Measurements from ENCODE around the gene MRPL44. TPM values are rescaled to one million over a fixed set of nuclear protein-coding genes. Genes with fewer than 3 reads are reported as not detected.

Gene MRPL44
- total and polyA plus RNA-seq, 2 of the 8 experiments (the other 6 are each of a cell fraction or from before 2014, with no cell fraction given): 32.0 to 53.2 TPM

- no peak overlapping the region for H3K23ac ChIP-seq (ENCODE audit: insufficient read length)
- peaks cover 3 to 20% (median 13%) of the 10 kb centered on the region in 4 experiments; a peak in 7 of 8 replicates for H3K36me3 ChIP-seq (ENCODE audit: control insufficient read depth in 2 of 4, insufficient read depth in 4 of 4, low read length in 3 of 4)
- H3K27me3 ChIP-seq (replicated peaks in 1 of 4; ENCODE audit: control insufficient read depth in 3 of 4, extremely low read depth in 1 of 4, insufficient read depth in 3 of 4, low read length in 3 of 4): peaks cover 0 to 1% (median 0%) of the 10 kb centered on the region in 4 experiments; a peak in 1 of 7 replicates
- H3K14ac ChIP-seq (ENCODE audit: insufficient read length): no peak overlapping the region
- no peak overlapping the region for H3K56ac ChIP-seq (replicated peaks; ENCODE audit: insufficient read length, low read depth, low read length)
- no peak overlapping the region for H2BK120ac ChIP-seq (replicated peaks; ENCODE audit: low read depth, low read length)
- no peak overlapping the region for H3K4ac ChIP-seq (replicated peaks; ENCODE audit: insufficient read length, low read depth, low read length)
- no peaks in the 10 kb centered on the region for H3K79me2 ChIP-seq (ENCODE audit: control insufficient read depth in 1 of 2, insufficient read depth in 2 of 2, low read length in 2 of 2)
- H2BK12ac ChIP-seq (ENCODE audit: low read depth, low read length): no peak overlapping the region
- no peaks in the 10 kb centered on the region for H3K23me2 ChIP-seq (ENCODE audit: low read depth, low read length)
- H2BK15ac ChIP-seq (ENCODE audit: low read length): no peak overlapping the region
- FAIRE-seq (no peak), DNase-seq (ENCODE audit: low read depth in 1 of 2, low spot score in 2 of 2) (no peak)
- no peak overlapping the region for H3K4me2 ChIP-seq (ENCODE audit: insufficient read depth in 1 of 2, low read depth in 2 of 2, low read length in 2 of 2)
- 92% methylated on average over 4 of the region's 4 CpGs; no CpG with 5 or more reads in 1 of the 2 experiments for WGBS, 2 experiments (ENCODE audit: extremely low coverage in 1 of 2, insufficient coverage in 1 of 2, insufficient read length in 1 of 2, insufficient replicate concordance in 2 of 2, low coverage in 1 of 2, low lambda C conversion rate in 2 of 2, missing lambda C conversion rate in 1 of 2)
- no peak overlapping the region for H3K9ac ChIP-seq (replicated peaks in 1 of 4; ENCODE audit: extremely low read depth in 1 of 4, low read depth in 3 of 4, low read length in 3 of 4)
- H2AFZ ChIP-seq (ENCODE audit: low read length): no peak overlapping the region
- H2BK5ac ChIP-seq (ENCODE audit: low read depth, low read length): no peak overlapping the region
- H2BK20ac ChIP-seq (ENCODE audit: low read length): no peak overlapping the region
- ChIA-PET POLR2A (ENCODE audit: partially characterized antibody) (interaction anchor here (0.6 kb wide), 1 partner anchor 103 kb away, joined by 3 read pairs; no protein-coding TSS in a partner anchor), CTCF (ENCODE audit: partially characterized antibody) (interaction anchor here (0.6 to 18.2 kb wide), 10 partner anchors 10 to 902 kb away, joined by 3 to 282 read pairs (median 4); partner anchors contain the start of gene SERPINE2)
- no peak overlapping the region for H3K4me3 ChIP-seq (ENCODE audit: extremely low read depth in 1 of 4, insufficient read depth in 2 of 4, low read depth in 3 of 4, low read length in 4 of 4)
- no peak overlapping the region for H3K18ac ChIP-seq (ENCODE audit: extremely low read depth, low read length)
- no peak overlapping the region for H4K91ac ChIP-seq (replicated peaks; ENCODE audit: insufficient read length, low read length)
- H4K20me1 ChIP-seq (replicated peaks in 1 of 2; ENCODE audit: control insufficient read depth in 1 of 2, insufficient read depth in 2 of 2, low read length in 2 of 2): no peaks in the 10 kb centered on the region
- H3K27ac ChIP-seq (ENCODE audit: low read depth, low read length): no peak overlapping the region
- no peaks in the 10 kb centered on the region for H3K4me1 ChIP-seq (replicated peaks in 1 of 4; ENCODE audit: control insufficient read depth in 3 of 4, insufficient read depth in 4 of 4, low read length in 3 of 4)
- H4K5ac ChIP-seq (ENCODE audit: insufficient read length, low read depth, low read length): no peak overlapping the region
- H3K79me1 ChIP-seq (ENCODE audit: low read depth, low read length): no peaks in the 10 kb centered on the region
- no peak overlapping the region for H2AK5ac ChIP-seq (ENCODE audit: low read depth, low read length)
- H4K8ac ChIP-seq (ENCODE audit: extremely low read depth, insufficient read depth, low read length): no peak overlapping the region
- H3K9me3 ChIP-seq (ENCODE audit: insufficient read depth in 2 of 2, low read depth in 1 of 2, low read length in 1 of 2): no peaks in the 10 kb centered on the region
- TF ChIP-seq RNF2 (IDR thresholded peaks at IDR 0.05; ENCODE audit: borderline replicate concordance, low read depth, low read length, missing control alignments, poor library complexity, severe bottlenecking) (no peak), FOSL1 (IDR thresholded peaks at IDR 0.05; ENCODE audit: insufficient read depth, low read depth, low read length) (no peak), EZH2 (IDR thresholded peaks at IDR 0.05; ENCODE audit: low read depth, low read length, severe bottlenecking) (no peak), MAFK (IDR thresholded peaks at IDR 0.05; ENCODE audit: low read depth, low read length) (no peak), NANOG (IDR thresholded peaks at IDR 0.05; ENCODE audit: insufficient read depth, low read depth, low read length, poor library complexity, severe bottlenecking) (no peak), KDM4A (IDR thresholded peaks at IDR 0.05; ENCODE audit: low read depth, low read length, severe bottlenecking) (no peak), MAX (IDR thresholded peaks at IDR 0.05) (no peak), NRF1 (IDR thresholded peaks at IDR 0.05; ENCODE audit: low read depth, low read length) (no peak), RXRA (IDR thresholded peaks at IDR 0.05; ENCODE audit: insufficient read depth, low read depth, low read length) (no peak), BCL11A (IDR thresholded peaks at IDR 0.05; ENCODE audit: low read depth in 2 of 2, low read length in 2 of 2) (no peak), RBBP5 (IDR thresholded peaks at IDR 0.05; ENCODE audit: borderline replicate concordance, low read depth, low read length) (no peak), CEBPB (IDR thresholded peaks at IDR 0.05; ENCODE audit: low read depth, low read length) (no peak), EGR1 (IDR thresholded peaks at IDR 0.05; ENCODE audit: borderline replicate concordance, low read depth, low read length) (no peak)
Measured at GRCh38 chr2:223980803-223981202, 23.5 kb downstream of the MRPL44 start.

All from H1 (cell line).